ENCODE results near the gene FAM217B.

Gene FAM217B

GRCh38 chr20:59983076-59983475 lies 42.9 kb downstream of the FAM217B start:
- no peak for DNase-seq

- DNase-seq = no peak
Observed at GRCh38 chr20:59984541-59984940, 44.4 kb downstream of the FAM217B start.

- DNase-seq = no peak
Observed at GRCh38 chr20:59985164-59985563, 45.0 kb downstream of the FAM217B start.

- DNase-seq = no peak
Observed at GRCh38 chr20:59985864-59986263, 45.7 kb downstream of the FAM217B start.

- DNase-seq = no peak
Observed at GRCh38 chr20:59987135-59987534, 46.9 kb downstream of the FAM217B start.

GRCh38 chr20:59988141-59988540 lies 48.0 kb downstream of the FAM217B start:
- no peak for DNase-seq

- no peak for DNase-seq
Observed at GRCh38 chr20:59992526-59993084, 52.4 kb downstream of the FAM217B start.

- DNase-seq = no peak
Observed at GRCh38 chr20:59993736-59994430, 53.7 kb downstream of the FAM217B start.

- DNase-seq = no peak
Observed at GRCh38 chr20:59994697-59995122, 54.5 kb downstream of the FAM217B start.

GRCh38 chr20:59996108-59996507 lies 55.9 kb downstream of the FAM217B start:
- no peak for DNase-seq

GRCh38 chr20:59997896-59998295 lies 57.7 kb downstream of the FAM217B start:
- DNase-seq = no peak
